Fibroblast of lung (primary cell): Measurements from ENCODE around the gene HNRNPLL. TPM values are rescaled to one million over a fixed set of nuclear protein-coding genes. Genes with fewer than 3 reads are reported as not detected.

Source experiments
- DNase-seq, 2 donors: peaks; one replicate each; pipeline versions ENCODE4 v3.0.0 to v3.0.0-alpha.2; 2010; ENCODE audit warnings: low read depth in 2 of 2
- H2AFZ ChIP-seq: 2 replicates; pipeline ENCODE4 v1.5.1; 2012; ENCODE audit warnings: low read length, control low read depth, inconsistent platforms
- H3K27ac ChIP-seq: 2 replicates; pipeline ENCODE4 v1.5.1; 2011; ENCODE audit warnings: low read length, control low read depth; ENCODE audit not compliant: insufficient read depth
- H3K27me3 ChIP-seq: 2 replicates; pipeline ENCODE4 v1.5.1; 2011; ENCODE audit warnings: mild to moderate bottlenecking, low read length; ENCODE audit not compliant: control insufficient read depth, insufficient read depth
- H3K36me3 ChIP-seq: 2 replicates; pipeline ENCODE4 v1.5.1; 2011; ENCODE audit warnings: low read length; ENCODE audit not compliant: control insufficient read depth, insufficient read depth
- H3K4me1 ChIP-seq: 2 replicates; pipeline ENCODE4 v1.5.1; 2011; ENCODE audit warnings: low read length; ENCODE audit not compliant: control insufficient read depth, insufficient read depth; ENCODE audit errors: extremely low read depth
- H3K4me2 ChIP-seq: 2 replicates; pipeline ENCODE4 v1.5.1; 2011; ENCODE audit warnings: low read length, control low read depth; ENCODE audit not compliant: insufficient read depth; ENCODE audit errors: extremely low read depth
- H3K4me3 ChIP-seq, 4 experiments: fragments of 200-600 bp in 1 of 4; sonication (generic) in 1 of 4; replicated peaks in 1 of 4; 2 replicates each; pipeline ENCODE4 v1.5.1; 2011 to 2016; ENCODE audit warnings: low read length in 4 of 4, low read depth in 3 of 4, mild to moderate bottlenecking in 3 of 4, control low read depth in 2 of 4, inconsistent platforms in 1 of 4, mixed read lengths in 1 of 4; ENCODE audit not compliant: insufficient read depth in 1 of 4; ENCODE audit errors: control extremely low read depth in 1 of 4
- H3K79me2 ChIP-seq: 2 replicates; pipeline ENCODE4 v1.5.1; 2012; ENCODE audit warnings: mild to moderate bottlenecking, low read length, inconsistent platforms; ENCODE audit not compliant: control insufficient read depth, insufficient read depth
- H3K9ac ChIP-seq: 2 replicates; pipeline ENCODE4 v1.5.1; 2011; ENCODE audit warnings: mild to moderate bottlenecking, low read length, control low read depth; ENCODE audit not compliant: insufficient read depth
- H3K9me3 ChIP-seq: 2 replicates; pipeline ENCODE4 v1.5.1; 2012; ENCODE audit warnings: low read depth, low read length; ENCODE audit not compliant: control insufficient read depth, insufficient read depth
- H4K20me1 ChIP-seq: 2 replicates; pipeline ENCODE4 v1.5.1; 2011; ENCODE audit warnings: low read length; ENCODE audit not compliant: control insufficient read depth, insufficient read depth; ENCODE audit errors: extremely low read depth
- EZH2 ChIP-seq: IDR thresholded peaks from 2 replicates; pipeline ENCODE4 v1.5.1; 2012; ENCODE audit warnings: low read length, control low read depth, mild to moderate bottlenecking; ENCODE audit errors: missing control alignments
- polyA plus RNA-seq, 2 donors: library from polyadenylated mRNA; depleted of rRNA in 1 of 2; stranded (reverse) in 1 of 2; unstranded in 1 of 2; fragments of >200 nt; gene quantifications; 2 replicates each; pipeline ENCODE4 v1.2.1, GENCODE V29; 2011 to 2012; ENCODE audit warnings: missing spikeins in 1 of 2
- total RNA-seq: library from RNA; depleted of rRNA; stranded (reverse); fragments of >200 nt; gene quantifications from 2 replicates; pipeline ENCODE4 v1.2.1, GENCODE V29; 2014
- TF ChIP-seq, protein P1 (sequence below), 2 donors: IDR thresholded peaks in 1 of 2; conservative IDR thresholded peaks in 1 of 2; 1 replicate in 1 of 2; 2 replicates in 1 of 2; pipeline ENCODE4 v1.5.1; 2011 to 2012; ENCODE audit warnings: low read length in 2 of 2, control low read depth in 1 of 2, inconsistent platforms in 1 of 2, low read depth in 1 of 2, mild to moderate bottlenecking in 1 of 2

HNRNPLL gene
- total and polyA plus RNA-seq, 2 donors (not counting 1 experiment from before 2014, with no cell fraction given): 36.4 to 51.4 TPM

DNA sequence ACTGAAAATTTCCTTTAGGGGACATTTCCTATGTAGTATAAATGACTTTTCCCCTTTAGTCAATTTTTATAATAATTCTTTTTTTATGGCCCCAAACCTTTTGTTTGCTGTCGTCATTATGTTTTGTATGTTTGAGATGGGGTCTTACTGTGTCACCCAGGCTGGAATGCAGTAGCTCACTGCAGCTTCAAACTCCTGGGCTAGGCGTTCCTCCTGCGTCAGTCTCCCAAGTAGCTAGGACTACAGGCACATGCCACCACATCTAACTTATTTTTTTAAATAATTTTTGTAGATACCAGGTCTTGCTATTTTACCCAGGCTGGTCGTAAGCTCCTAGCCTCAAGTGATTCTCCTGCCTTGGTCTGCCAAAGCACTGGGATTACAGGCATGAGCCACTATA, 32.4 kb upstream of the HNRNPLL start:
- H2AFZ ChIP-seq: no peak overlapping the region
- TF ChIP-seq, protein P1, sequence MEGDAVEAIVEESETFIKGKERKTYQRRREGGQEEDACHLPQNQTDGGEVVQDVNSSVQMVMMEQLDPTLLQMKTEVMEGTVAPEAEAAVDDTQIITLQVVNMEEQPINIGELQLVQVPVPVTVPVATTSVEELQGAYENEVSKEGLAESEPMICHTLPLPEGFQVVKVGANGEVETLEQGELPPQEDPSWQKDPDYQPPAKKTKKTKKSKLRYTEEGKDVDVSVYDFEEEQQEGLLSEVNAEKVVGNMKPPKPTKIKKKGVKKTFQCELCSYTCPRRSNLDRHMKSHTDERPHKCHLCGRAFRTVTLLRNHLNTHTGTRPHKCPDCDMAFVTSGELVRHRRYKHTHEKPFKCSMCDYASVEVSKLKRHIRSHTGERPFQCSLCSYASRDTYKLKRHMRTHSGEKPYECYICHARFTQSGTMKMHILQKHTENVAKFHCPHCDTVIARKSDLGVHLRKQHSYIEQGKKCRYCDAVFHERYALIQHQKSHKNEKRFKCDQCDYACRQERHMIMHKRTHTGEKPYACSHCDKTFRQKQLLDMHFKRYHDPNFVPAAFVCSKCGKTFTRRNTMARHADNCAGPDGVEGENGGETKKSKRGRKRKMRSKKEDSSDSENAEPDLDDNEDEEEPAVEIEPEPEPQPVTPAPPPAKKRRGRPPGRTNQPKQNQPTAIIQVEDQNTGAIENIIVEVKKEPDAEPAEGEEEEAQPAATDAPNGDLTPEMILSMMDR (conservative IDR thresholded peaks at IDR 0.05 in 1 of 2, IDR thresholded peaks at IDR 0.05 in 1 of 2; ENCODE audit: low read depth in 1 of 2, low read length in 2 of 2): no peak
- TF ChIP-seq EZH2: no peak
- no peak overlapping the region for H3K4me3 ChIP-seq

DNA sequence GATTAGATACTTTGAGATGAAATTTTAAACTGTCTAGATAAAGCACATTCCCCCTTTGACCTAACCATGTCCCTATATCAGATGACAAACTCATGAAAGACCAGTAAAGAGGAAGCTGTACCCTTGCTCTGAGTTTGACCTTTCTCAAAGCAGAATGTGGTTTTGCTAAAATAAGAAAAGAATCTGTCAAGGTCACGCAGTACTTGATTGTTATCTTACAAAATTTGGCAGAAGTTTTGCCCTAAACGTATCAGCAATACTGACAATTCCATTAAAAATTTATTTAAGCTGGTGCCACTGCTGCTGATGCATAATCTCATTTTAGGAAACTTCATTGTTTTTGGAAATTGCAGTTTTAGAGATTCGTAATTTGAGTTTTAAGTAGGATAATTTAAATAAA, 32.0 kb upstream of the HNRNPLL start:
- H3K79me2 ChIP-seq: no peaks in the 10 kb centered on the region
- no peak for DNase-seq
- no peaks in the 10 kb centered on the region for H3K9me3 ChIP-seq
- no peak overlapping the region for H2AFZ ChIP-seq
- H3K36me3 ChIP-seq: no peaks in the 10 kb centered on the region
- H3K27ac ChIP-seq: no peak overlapping the region
- H3K4me3 ChIP-seq: no peak overlapping the region
- H3K4me2 ChIP-seq: no peak overlapping the region
- no peak for TF ChIP-seq EZH2
- TF ChIP-seq, protein P1 (conservative IDR thresholded peaks at IDR 0.05 in 1 of 2, IDR thresholded peaks at IDR 0.05 in 1 of 2; ENCODE audit: low read depth in 1 of 2, low read length in 2 of 2): no peak
- no peaks in the 10 kb centered on the region for H3K27me3 ChIP-seq
- no peaks in the 10 kb centered on the region for H3K4me1 ChIP-seq
- H4K20me1 ChIP-seq: no peaks in the 10 kb centered on the region
- no peak overlapping the region for H3K9ac ChIP-seq

More for the DNA sequence above, 32.4 kb upstream of the HNRNPLL start:
- Histone ChIP-seq H3K4me1 (no peaks in the 10 kb centered on the region), H3K79me2 (no peaks in the 10 kb centered on the region), H3K9ac (no peak overlapping the region), H3K9me3 (no peaks in the 10 kb centered on the region), H3K36me3 (no peaks in the 10 kb centered on the region), H3K27ac (no peak overlapping the region), H4K20me1 (no peaks in the 10 kb centered on the region), H3K27me3 (no peaks in the 10 kb centered on the region), H3K4me2 (no peak overlapping the region)
- no peak for DNase-seq

DNA sequence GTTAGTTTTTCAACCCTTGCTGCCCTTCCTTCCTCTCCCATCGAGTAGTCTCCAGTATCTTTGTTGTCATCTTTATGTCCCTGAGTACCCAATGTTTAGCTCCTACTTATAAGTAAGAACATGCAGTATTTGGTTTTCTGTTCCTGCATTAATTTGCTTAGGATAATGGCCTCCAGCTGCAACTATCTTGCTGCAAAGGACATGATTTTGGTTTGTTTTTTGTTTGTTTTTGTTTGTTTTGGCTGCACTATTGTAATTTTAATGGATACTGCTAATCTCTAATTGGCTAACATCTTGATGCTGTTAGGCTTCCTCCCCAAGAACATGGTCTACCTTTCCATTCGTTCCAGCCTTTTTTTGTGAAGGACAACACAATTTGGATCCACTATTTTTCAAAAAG, 31.2 kb upstream of the HNRNPLL start:
- no peaks in the 10 kb centered on the region for H3K4me1 ChIP-seq
- no peak overlapping the region for H2AFZ ChIP-seq
- no peak for DNase-seq
- TF ChIP-seq, protein P1 (conservative IDR thresholded peaks at IDR 0.05 in 1 of 2, IDR thresholded peaks at IDR 0.05 in 1 of 2; ENCODE audit: low read depth in 1 of 2, low read length in 2 of 2): no peak
- no peak for TF ChIP-seq EZH2
- no peaks in the 10 kb centered on the region for H3K9me3 ChIP-seq
- H3K27ac ChIP-seq: no peak overlapping the region
- no peak overlapping the region for H3K4me3 ChIP-seq
- no peaks in the 10 kb centered on the region for H4K20me1 ChIP-seq
- no peak overlapping the region for H3K9ac ChIP-seq
- no peaks in the 10 kb centered on the region for H3K36me3 ChIP-seq
- H3K4me2 ChIP-seq: no peak overlapping the region
- no peaks in the 10 kb centered on the region for H3K79me2 ChIP-seq
- no peaks in the 10 kb centered on the region for H3K27me3 ChIP-seq
